Activated CD4-positive, alpha-beta memory T cell treated with anti-CD3 and anti-CD28 coated beads, Interleukin-2, amount 10 ng/mL, durations not matched to agents 7 days and 5 days (primary cell): ENCODE data around the gene C20orf141. TPM values are rescaled to one million over a fixed set of nuclear protein-coding genes. Genes with fewer than 3 reads are reported as not detected.
"Not testable (repeated sequence)": the region's sequence is repeated elsewhere in the genome, so short reads cannot be mapped to it uniquely, and the experiment has no call there.

Source experiments
- CTCF ChIA-PET: fragments of 350-600 bp; sonication (Branson Sonifier 250); formaldehyde crosslinking; loops from one replicate; lab custom pipeline; 2021; ENCODE audit warnings: antibody characterized with exemption, inconsistent platforms; lab: Charles Lee
- POLR2A ChIA-PET: fragments of 350-600 bp; sonication (Branson Sonifier 250); formaldehyde crosslinking; loops from one replicate; lab custom pipeline; 2021; ENCODE audit warnings: antibody characterized with exemption; lab: Charles Lee
- DNase-seq: peaks from one replicate; pipeline ENCODE4 v3.0.0-alpha.2; 2020
- H3K27ac Mint-ChIP-seq: one replicate; pipeline ENCODE4 v1.8.0; 2021; ENCODE audit warnings: mild to moderate bottlenecking, mixed read lengths
- H3K27me3 Mint-ChIP-seq: one replicate; pipeline ENCODE4 v1.8.0; 2021; ENCODE audit warnings: mixed read lengths
- H3K36me3 Mint-ChIP-seq: one replicate; pipeline ENCODE4 v1.8.0; 2021; ENCODE audit warnings: low read depth, mixed read lengths
- H3K4me1 Mint-ChIP-seq: one replicate; pipeline ENCODE4 v1.8.0; 2021; ENCODE audit warnings: mixed read lengths
- H3K4me3 Mint-ChIP-seq: one replicate; pipeline ENCODE4 v1.8.0; 2021; ENCODE audit warnings: mild to moderate bottlenecking, mixed read lengths
- H3K9me3 Mint-ChIP-seq: one replicate; pipeline ENCODE4 v1.8.0; 2021; ENCODE audit warnings: mixed read lengths
- total RNA-seq, 2 experiments: library from RNA; stranded (reverse); gene quantifications; one replicate each; pipeline ENCODE4 v1.2.3, GENCODE V29; 2021

Gene C20orf141
- total RNA-seq, 2 experiments from 2014 or later = not detected

DNA sequence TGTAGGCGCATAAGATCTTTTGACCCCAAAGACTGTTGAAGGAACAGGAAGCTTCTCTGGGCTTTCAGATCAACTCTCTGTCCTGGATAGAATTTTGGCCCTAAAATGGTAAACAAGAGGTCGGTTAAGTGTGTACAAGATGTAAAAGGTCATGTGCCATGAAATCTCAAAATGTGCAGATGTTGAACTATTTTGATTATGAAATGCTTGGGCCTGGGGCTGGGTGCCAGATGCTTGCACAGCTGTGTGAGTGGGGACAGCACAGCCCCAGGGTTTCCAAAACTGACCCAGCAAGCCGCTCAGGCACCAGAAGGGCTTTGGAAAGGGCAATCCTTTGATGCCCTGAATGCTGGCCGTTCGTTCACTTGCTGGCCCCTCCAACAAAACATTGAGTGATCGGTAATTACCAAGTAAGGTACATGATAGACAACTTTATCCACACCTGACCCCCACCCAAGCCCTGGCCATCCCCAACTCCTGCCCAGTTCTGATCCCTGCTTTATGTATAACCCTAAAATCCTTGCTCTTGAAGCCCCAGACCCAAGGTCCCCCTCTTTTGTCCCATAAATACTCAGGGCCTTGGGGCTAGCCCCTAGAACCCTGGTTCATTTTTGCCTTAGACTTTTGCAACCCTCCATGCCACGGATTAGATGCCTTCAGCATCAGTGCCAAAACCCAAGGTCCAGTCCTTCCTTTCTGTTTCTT is 3.3 kb downstream of the C20orf141 start:
- H3K36me3 Mint-ChIP-seq = no peaks in the 10 kb centered on the region
- POLR2A ChIA-PET = no interaction called here
- peaks cover 20% of the 10 kb centered on the region for H3K4me1 Mint-ChIP-seq
- H3K27ac Mint-ChIP-seq = no peak overlapping the region
- DNase-seq = no peak
- H3K27me3 Mint-ChIP-seq = peaks cover 39% of the 10 kb centered on the region
- CTCF ChIA-PET = no interaction called here
- H3K4me3 Mint-ChIP-seq = no peak overlapping the region
- H3K9me3 Mint-ChIP-seq = no peaks in the 10 kb centered on the region

GRCh38 chr20:2820084-2820895 is 5.5 kb downstream of the C20orf141 start:
- peaks cover 32% of the 10 kb centered on the region for H3K27me3 Mint-ChIP-seq
- DNase-seq = peak; percentile 13
- no peak overlapping the region for H3K4me3 Mint-ChIP-seq
- H3K9me3 Mint-ChIP-seq = no peaks in the 10 kb centered on the region
- ChIA-PET POLR2A (interaction anchor here (2.3 kb wide), 1 partner anchor 20 kb away, joined by 10 read pairs; the partner anchor contains the start of genes PCED1A and VPS16), CTCF (no interaction called here)
- no peak overlapping the region for H3K27ac Mint-ChIP-seq
- H3K36me3 Mint-ChIP-seq = no peaks in the 10 kb centered on the region
- H3K4me1 Mint-ChIP-seq = peaks cover 20% of the 10 kb centered on the region

GRCh38 chr20:2820896-2821869 is 6.4 kb downstream of the C20orf141 start:
- H3K4me1 Mint-ChIP-seq = peaks cover 26% of the 10 kb centered on the region
- no peaks in the 10 kb centered on the region for H3K36me3 Mint-ChIP-seq
- ChIA-PET CTCF (no interaction called here), POLR2A (interaction anchor here (0.8 to 2.3 kb wide), 2 partner anchors 19 to 20 kb away, joined by 3 to 10 read pairs; partner anchors contain the start of genes PCED1A and VPS16)
- H3K9me3 Mint-ChIP-seq = no peaks in the 10 kb centered on the region
- H3K27me3 Mint-ChIP-seq = peaks cover 37% of the 10 kb centered on the region
- DNase-seq = no peak
- H3K4me3 Mint-ChIP-seq = no peak overlapping the region
- H3K27ac Mint-ChIP-seq = no peak overlapping the region

- H3K4me1 Mint-ChIP-seq = peaks cover 34% of the 10 kb centered on the region
- H3K36me3 Mint-ChIP-seq = no peaks in the 10 kb centered on the region
- H3K27me3 Mint-ChIP-seq = peaks cover 44% of the 10 kb centered on the region
- peak; percentile 64 for DNase-seq
- ChIA-PET POLR2A (interaction anchor here (0.8 to 2.3 kb wide), 2 partner anchors 18 to 21 kb away, joined by 3 to 10 read pairs; partner anchors contain the start of genes PCED1A and VPS16), CTCF (no interaction called here)
- no peak overlapping the region for H3K4me3 Mint-ChIP-seq
- no peak overlapping the region for H3K27ac Mint-ChIP-seq
- H3K9me3 Mint-ChIP-seq = no peaks in the 10 kb centered on the region
Observed at GRCh38 chr20:2822073-2822472, 7.3 kb downstream of the C20orf141 start.

GRCh38 chr20:2825761-2826160 is 11.0 kb downstream of the C20orf141 start:
- Mint-ChIP-seq H3K27ac (no peak overlapping the region), H3K27me3 (peaks cover 43% of the 10 kb centered on the region), H3K4me1 (peaks cover 24% of the 10 kb centered on the region), H3K36me3 (no peaks in the 10 kb centered on the region), H3K4me3 (no peak overlapping the region), H3K9me3 (no peaks in the 10 kb centered on the region)
- CTCF ChIA-PET = no interaction called here
- POLR2A ChIA-PET = no interaction called here
- DNase-seq = no peak

DNA sequence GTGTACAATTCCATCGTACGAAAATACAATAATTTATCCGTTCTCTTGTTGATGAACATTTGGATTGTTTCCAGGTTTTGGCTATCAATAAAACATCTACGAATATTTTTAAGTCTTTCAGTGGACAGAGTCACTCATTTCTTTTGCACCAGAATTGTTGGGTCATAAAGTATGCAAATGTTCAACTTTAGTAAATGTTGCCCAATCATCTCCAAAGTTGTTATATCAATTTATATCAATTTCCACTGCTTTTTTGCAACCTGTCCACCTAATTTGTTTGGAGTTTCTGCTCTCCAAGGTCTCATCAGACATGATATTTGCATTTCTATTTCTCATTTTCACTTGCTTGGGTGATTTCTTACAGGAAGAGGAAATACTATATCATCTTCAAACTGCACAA is 11.9 kb downstream of the C20orf141 start:
- ChIA-PET POLR2A (no interaction called here), CTCF (no interaction called here)
- no peaks in the 10 kb centered on the region for H3K36me3 Mint-ChIP-seq
- no peak overlapping the region for H3K27ac Mint-ChIP-seq
- no peak overlapping the region for H3K4me3 Mint-ChIP-seq
- DNase-seq = no peak
- H3K27me3 Mint-ChIP-seq = peaks cover 38% of the 10 kb centered on the region
- H3K4me1 Mint-ChIP-seq = peaks cover 22% of the 10 kb centered on the region
- H3K9me3 Mint-ChIP-seq = no peaks in the 10 kb centered on the region

DNA sequence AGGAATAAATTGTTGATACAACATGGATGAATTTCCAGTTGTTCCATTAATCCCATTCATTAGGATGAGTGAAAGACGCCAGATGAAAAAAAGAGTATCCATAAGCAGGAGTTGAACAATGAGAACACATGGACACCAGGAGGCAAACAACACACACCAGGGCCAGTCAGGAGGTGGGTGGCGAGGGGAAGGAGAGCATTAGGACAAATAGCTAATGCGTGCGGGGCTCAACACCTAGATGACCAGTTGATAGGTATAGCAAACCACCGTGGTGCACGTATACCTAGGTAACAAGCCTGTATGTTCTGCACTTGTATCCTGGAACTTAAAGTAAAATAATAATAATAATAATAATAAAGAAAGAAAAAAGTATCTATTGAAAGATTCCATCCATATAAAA is 14.6 kb downstream of the C20orf141 start:
- H3K9me3 Mint-ChIP-seq = no peaks in the 10 kb centered on the region
- H3K4me1 Mint-ChIP-seq = peaks cover 19% of the 10 kb centered on the region
- no peak overlapping the region for H3K27ac Mint-ChIP-seq
- ChIA-PET POLR2A (no interaction called here), CTCF (no interaction called here)
- DNase-seq = no peak
- peaks cover 34% of the 10 kb centered on the region for H3K27me3 Mint-ChIP-seq
- H3K36me3 Mint-ChIP-seq = no peaks in the 10 kb centered on the region
- no peak overlapping the region for H3K4me3 Mint-ChIP-seq

DNA sequence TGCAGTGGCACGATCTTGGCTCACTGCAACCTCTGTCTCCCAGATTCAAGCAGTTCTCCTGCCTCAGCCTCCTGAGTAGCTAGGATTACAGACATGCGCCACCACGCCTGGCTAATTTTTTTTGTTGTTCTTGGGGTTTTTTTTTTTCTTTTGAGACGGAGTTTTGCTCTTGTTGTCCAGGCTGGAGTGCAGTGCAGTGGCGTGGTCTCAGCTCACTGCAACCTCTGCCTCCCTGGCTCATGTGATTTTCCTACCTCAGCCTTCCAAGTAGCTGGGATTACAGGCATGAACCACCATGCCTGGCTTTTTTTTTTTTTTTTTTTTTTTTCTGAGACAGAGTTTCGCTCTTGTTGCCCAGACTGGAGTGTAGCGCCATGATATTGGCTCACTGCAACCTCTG is 16.4 kb downstream of the C20orf141 start:
- POLR2A ChIA-PET, CTCF ChIA-PET, H3K36me3 Mint-ChIP-seq, H3K9me3 Mint-ChIP-seq, H3K4me3 Mint-ChIP-seq, DNase-seq, H3K27ac Mint-ChIP-seq: not testable (repeated sequence)
- Mint-ChIP-seq H3K4me1 (peaks cover 13% of the 10 kb centered on the region), H3K27me3 (peaks cover 28% of the 10 kb centered on the region)

DNA sequence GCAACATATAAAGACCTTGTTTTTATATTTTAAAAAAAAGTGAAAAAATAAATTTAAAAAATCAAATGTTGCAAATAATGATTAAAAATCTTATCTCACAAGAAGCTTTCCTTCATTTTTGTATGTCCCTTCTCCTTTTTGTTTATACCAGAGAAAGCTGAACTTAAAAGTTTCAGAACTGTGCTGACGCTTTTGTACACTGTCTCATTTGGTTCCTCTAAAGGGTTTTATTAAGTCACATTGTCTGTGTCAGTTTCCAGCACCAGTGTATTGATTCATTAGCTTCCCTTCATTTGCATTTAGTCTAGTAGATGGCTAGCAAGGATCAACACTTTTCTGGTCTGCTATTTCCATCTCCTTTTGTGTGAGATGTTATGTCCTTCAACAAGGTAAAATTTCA is 19.0 kb downstream of the C20orf141 start:
- no peak overlapping the region for H3K4me3 Mint-ChIP-seq
- POLR2A ChIA-PET = no interaction called here
- CTCF ChIA-PET = no interaction called here
- H3K27me3 Mint-ChIP-seq = peaks cover 5% of the 10 kb centered on the region
- peaks cover 4% of the 10 kb centered on the region for H3K4me1 Mint-ChIP-seq
- H3K9me3 Mint-ChIP-seq = no peaks in the 10 kb centered on the region
- no peak for DNase-seq
- H3K27ac Mint-ChIP-seq = no peak overlapping the region
- no peaks in the 10 kb centered on the region for H3K36me3 Mint-ChIP-seq

DNA sequence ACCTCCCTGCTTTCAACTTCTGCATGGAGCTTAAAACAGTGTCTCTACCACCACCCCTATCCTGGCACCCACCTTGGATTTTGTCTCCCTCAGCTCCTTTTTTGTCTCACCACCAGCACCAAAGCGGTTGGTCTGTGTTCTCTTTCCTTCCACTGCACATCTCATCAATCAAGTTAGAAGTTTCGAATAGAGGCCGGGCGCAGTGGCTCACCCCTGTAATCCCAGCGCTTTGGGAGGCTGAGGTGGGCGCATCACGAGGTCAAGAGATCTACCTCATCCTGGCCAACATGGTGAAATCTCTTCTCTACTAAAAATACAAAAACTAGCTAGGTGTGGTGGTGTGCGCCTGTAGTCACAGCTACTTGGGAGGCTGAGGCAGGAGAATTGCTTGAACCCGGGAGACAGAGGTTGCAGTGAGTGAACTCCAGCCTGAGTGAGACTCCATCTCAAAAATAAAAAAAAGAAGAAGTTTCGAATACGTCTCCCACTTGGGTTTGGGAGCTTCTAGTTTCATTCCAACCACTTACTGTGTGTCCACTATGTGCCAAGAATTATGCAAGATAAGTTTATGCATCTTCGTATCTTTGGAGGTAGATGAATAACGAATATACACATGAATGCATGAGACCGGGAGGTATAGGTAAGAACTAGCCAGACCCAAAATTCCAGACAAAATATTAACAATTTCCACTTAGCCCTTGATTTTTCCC is 19.8 kb downstream of the C20orf141 start:
- ChIA-PET POLR2A (no interaction called here), CTCF (no interaction called here)
- Mint-ChIP-seq H3K36me3 (peaks cover 3% of the 10 kb centered on the region), H3K4me3 (no peak overlapping the region), H3K27me3 (no peaks in the 10 kb centered on the region), H3K4me1 (peaks cover 9% of the 10 kb centered on the region), H3K27ac (no peak overlapping the region), H3K9me3 (no peaks in the 10 kb centered on the region)
- no peak for DNase-seq

GRCh38 chr20:2835331-2835796 is 20.6 kb downstream of the C20orf141 start:
- no peak for DNase-seq
- CTCF ChIA-PET = no interaction called here
- Mint-ChIP-seq H3K27me3 (no peaks in the 10 kb centered on the region), H3K9me3 (no peaks in the 10 kb centered on the region), H3K36me3 (peaks cover 3% of the 10 kb centered on the region), H3K4me1 (peaks cover 10% of the 10 kb centered on the region), H3K4me3 (no peak overlapping the region), H3K27ac (no peak overlapping the region)
- POLR2A ChIA-PET = no interaction called here

- peaks cover 10% of the 10 kb centered on the region for H3K4me1 Mint-ChIP-seq
- H3K36me3 Mint-ChIP-seq = peaks cover 3% of the 10 kb centered on the region
- H3K27me3 Mint-ChIP-seq = no peaks in the 10 kb centered on the region
- H3K27ac Mint-ChIP-seq = no peak overlapping the region
- H3K9me3 Mint-ChIP-seq = no peaks in the 10 kb centered on the region
- DNase-seq = no peak
- ChIA-PET POLR2A (no interaction called here), CTCF (no interaction called here)
- H3K4me3 Mint-ChIP-seq = no peak overlapping the region
Observed at GRCh38 chr20:2836035-2836434, 21.2 kb downstream of the C20orf141 start.
